ENCODE data around the gene SLC30A2.

The SLC30A2 gene

GRCh38 chr1:26035959-26036755 lies 9.8 kb downstream of the SLC30A2 start:
- DNase-seq (ENCODE audit: low read depth) = peak; percentile 65
- H3K4me3 ChIP-seq (ENCODE audit: low read length) = peak overlapping the region; percentile 89
- peak; percentile 94 for TF ChIP-seq CTCF (IDR thresholded peaks at IDR 0.05; ENCODE audit: insufficient read depth, low read depth, low read length, missing control alignments)

- no peak for TF ChIP-seq CTCF (IDR thresholded peaks at IDR 0.05; ENCODE audit: insufficient read depth, low read depth, low read length, missing control alignments)
- H3K4me3 ChIP-seq (ENCODE audit: low read length) = peak overlapping the region; percentile 89
These were observed 10.5 kb downstream of the SLC30A2 start for GRCh38 chr1:26035203-26035958.

GRCh38 chr1:26034504-26035202 lies 11.3 kb downstream of the SLC30A2 start:
- TF ChIP-seq CTCF (IDR thresholded peaks at IDR 0.05; ENCODE audit: insufficient read depth, low read depth, low read length, missing control alignments) = no peak
- DNase-seq (ENCODE audit: low read depth) = no peak
- peak overlapping the region; percentile 89 for H3K4me3 ChIP-seq (ENCODE audit: low read length)

More at GRCh38 chr1:26035203-26035958, 10.5 kb downstream of the SLC30A2 start:
- peak; percentile 95 for DNase-seq (ENCODE audit: low read depth)

GRCh38 chr1:26032656-26033357 lies 13.1 kb downstream of the SLC30A2 start:
- DNase-seq (ENCODE audit: low read depth) = no peak
- no peak overlapping the region for H3K4me3 ChIP-seq (ENCODE audit: low read length)
- TF ChIP-seq CTCF (IDR thresholded peaks at IDR 0.05; ENCODE audit: insufficient read depth, low read depth, low read length, missing control alignments) = no peak

- no peak overlapping the region for H3K4me3 ChIP-seq (ENCODE audit: low read length)
- TF ChIP-seq CTCF (IDR thresholded peaks at IDR 0.05; ENCODE audit: insufficient read depth, low read depth, low read length, missing control alignments) = no peak
- no peak for DNase-seq (ENCODE audit: low read depth)
These were observed 14.2 kb downstream of the SLC30A2 start for GRCh38 chr1:26031611-26032220.

GRCh38 chr1:26031196-26031595 lies 14.7 kb downstream of the SLC30A2 start:
- no peak overlapping the region for H3K4me3 ChIP-seq (ENCODE audit: low read length)
- no peak for DNase-seq (ENCODE audit: low read depth)
- no peak for TF ChIP-seq CTCF (IDR thresholded peaks at IDR 0.05; ENCODE audit: insufficient read depth, low read depth, low read length, missing control alignments)
